Common myeloid progenitor, CD34-positive (primary cell): ENCODE results near the gene HBM.
"Not testable (repeated sequence)": the region's sequence is repeated elsewhere in the genome, so short reads cannot be mapped to it uniquely, and the experiment has no call there.

ENCODE experiments used
- CTCF ChIA-PET: fragments of 350-600 bp; sonication (Branson Sonifier 250); formaldehyde crosslinking; loops from one replicate; lab custom pipeline; 2021; ENCODE audit warnings: antibody characterized with exemption; lab: Charles Lee
- POLR2A ChIA-PET: fragments of 350-600 bp; sonication (Branson Sonifier 250); formaldehyde crosslinking; loops from one replicate; lab custom pipeline; 2021; ENCODE audit warnings: antibody characterized with exemption; lab: Charles Lee
- DNase-seq, 3 donors: peaks; one replicate each; pipeline versions ENCODE4 v3.0.0 to v3.0.0-alpha.2; 2013
- H3K27ac ChIP-seq, 2 experiments: 1 replicate in 1 of 2; 2 replicates in 1 of 2; pipeline ENCODE4 v1.7.0; 2013; ENCODE audit warnings: inconsistent platforms in 2 of 2, low read length in 2 of 2, mild to moderate bottlenecking in 2 of 2, low read depth in 1 of 2, moderate library complexity in 1 of 2; ENCODE audit not compliant: severe bottlenecking in 2 of 2, insufficient read depth in 1 of 2, poor library complexity in 1 of 2
- H3K27me3 ChIP-seq, 5 experiments: replicated peaks in 2 of 5; 1 replicate in 3 of 5; 2 replicates in 2 of 5; pipeline versions ENCODE4 v1.6.1 to v1.7.0; 2013; ENCODE audit warnings: low read length in 4 of 5, mild to moderate bottlenecking in 2 of 5, moderate library complexity in 2 of 5, inconsistent platforms in 1 of 5; ENCODE audit not compliant: insufficient read depth in 5 of 5, control insufficient read depth in 4 of 5
- H3K36me3 ChIP-seq, 4 experiments: 1 replicate in 2 of 4; 2 replicates in 2 of 4; pipeline versions ENCODE4 v1.6.1 to v1.7.0; 2013; ENCODE audit warnings: low read length in 3 of 4, control low read depth in 1 of 4, mild to moderate bottlenecking in 1 of 4; ENCODE audit not compliant: control insufficient read depth in 4 of 4, insufficient read depth in 4 of 4
- H3K4me1 ChIP-seq, 4 experiments: 1 replicate in 3 of 4; 2 replicates in 1 of 4; pipeline versions ENCODE4 v1.6.1 to v1.7.1; 2013; ENCODE audit warnings: low read length in 3 of 4, mild to moderate bottlenecking in 3 of 4, control low read depth in 1 of 4, inconsistent platforms in 1 of 4, moderate library complexity in 1 of 4; ENCODE audit not compliant: control insufficient read depth in 4 of 4, insufficient read depth in 4 of 4; ENCODE audit errors: control extremely low read depth in 1 of 4
- H3K4me3 ChIP-seq, 7 experiments: 1 replicate in 4 of 7; 2 replicates in 3 of 7; pipeline versions ENCODE4 v1.5.1 to v1.7.0; 2013; ENCODE audit warnings: mild to moderate bottlenecking in 7 of 7, low read length in 6 of 7, moderate library complexity in 6 of 7, inconsistent platforms in 2 of 7, low read depth in 2 of 7, control low read depth in 1 of 7; ENCODE audit not compliant: insufficient read depth in 4 of 7, control insufficient read depth in 1 of 7; ENCODE audit errors: extremely low read depth in 1 of 7
- H3K9me3 ChIP-seq, 5 experiments: 1 replicate in 4 of 5; 2 replicates in 1 of 5; pipeline versions ENCODE4 v1.6.1 to v1.7.1; 2013; ENCODE audit warnings: low read length in 4 of 5, mild to moderate bottlenecking in 2 of 5, inconsistent platforms in 1 of 5, low read depth in 1 of 5, moderate library complexity in 1 of 5; ENCODE audit not compliant: control insufficient read depth in 4 of 5, insufficient read depth in 2 of 5; ENCODE audit errors: control extremely low read depth in 1 of 5
- WGBS: methylation state at CpG from one replicate; pipeline ENCODE4 v1.1.5; 2013; ENCODE audit not compliant: insufficient coverage; 5-methylcytosine and 5-hydroxymethylcytosine counted together

HBM gene

GRCh38 chr16:153550-154216 lies 12.1 kb upstream of the HBM start:
- DNase-seq, POLR2A ChIA-PET, H3K9me3 ChIP-seq, H3K27ac ChIP-seq, CTCF ChIA-PET, H3K4me3 ChIP-seq, H3K36me3 ChIP-seq: not testable (repeated sequence)
- peaks cover 0 to 11% (median 9%) of the 10 kb centered on the region in 4 experiments for H3K4me1 ChIP-seq
- WGBS: no CpG with 5 or more reads among the region's 74 CpGs
- peaks cover 4 to 57% (median 25%) of the 10 kb centered on the region in 5 experiments for H3K27me3 ChIP-seq

- Histone ChIP-seq H3K4me3 (peak overlapping the region; percentile 6 to 72 (median 55)), H3K27me3 (peaks cover 4 to 55% (median 22%) of the 10 kb centered on the region in 5 experiments), H3K36me3 (no peaks in the 10 kb centered on the region), H3K27ac (peak overlapping the region in 1 of 2 experiments; percentile 14), H3K9me3 (no peaks in the 10 kb centered on the region), H3K4me1 (peaks cover 0 to 11% (median 9%) of the 10 kb centered on the region in 4 experiments)
- under 1% methylated on average over 40 of the region's 59 CpGs for WGBS
- peak in 2 of 3 donors; percentile 50 to 61 for DNase-seq
- CTCF ChIA-PET: no interaction called here
- POLR2A ChIA-PET: no interaction called here
These were observed 11.4 kb upstream of the HBM start for GRCh38 chr16:154217-155030.

- peaks cover 4 to 57% (median 19%) of the 10 kb centered on the region in 5 experiments for H3K27me3 ChIP-seq
- no peaks in the 10 kb centered on the region for H3K36me3 ChIP-seq
- POLR2A ChIA-PET: no interaction called here
- no peaks in the 10 kb centered on the region for H3K9me3 ChIP-seq
- WGBS: 33% methylated on average over 2 of the region's 7 CpGs
- peak overlapping the region in 4 of 7 experiments; percentile 41 to 72 (median 65) for H3K4me3 ChIP-seq
- CTCF ChIA-PET: interaction anchor here (1.0 kb wide), 1 partner anchor 14 kb away, joined by 3 read pairs; no protein-coding TSS in a partner anchor
- H3K4me1 ChIP-seq: peaks cover 0 to 11% (median 9%) of the 10 kb centered on the region in 4 experiments
- no peak overlapping the region for H3K27ac ChIP-seq
- no peak for DNase-seq
These were observed 10.8 kb upstream of the HBM start for GRCh38 chr16:155031-155398.

GRCh38 chr16:159136-159849 lies 6.5 kb upstream of the HBM start:
- Histone ChIP-seq H3K27me3 (peaks cover 2 to 67% (median 19%) of the 10 kb centered on the region in 5 experiments), H3K4me3 (no peak overlapping the region), H3K4me1 (peaks cover 0 to 9% (median 8%) of the 10 kb centered on the region in 4 experiments), H3K36me3 (no peaks in the 10 kb centered on the region), H3K9me3 (no peaks in the 10 kb centered on the region), H3K27ac (no peak overlapping the region)
- ChIA-PET CTCF (interaction anchor here (0.8 to 2.1 kb wide), 2 partner anchors 9 to 16 kb away, joined by 3 to 6 read pairs; no protein-coding TSS in a partner anchor), POLR2A (interaction anchor here (1.0 kb wide), 1 partner anchor 21 kb away, joined by 5 read pairs; the partner anchor contains the start of gene HBQ1)
- WGBS: 85% methylated on average over 6 of the region's 6 CpGs
- DNase-seq: no peak

- CTCF ChIA-PET, H3K36me3 ChIP-seq, H3K27ac ChIP-seq, H3K9me3 ChIP-seq, H3K4me1 ChIP-seq, H3K4me3 ChIP-seq, POLR2A ChIA-PET, DNase-seq: not testable (repeated sequence)
- WGBS: 90% methylated on average over 2 of the region's 20 CpGs
- H3K27me3 ChIP-seq: peaks cover 2 to 62% (median 19%) of the 10 kb centered on the region in 5 experiments
These were observed 5.5 kb upstream of the HBM start for GRCh38 chr16:160242-160641.

GRCh38 chr16:160691-161190 lies 5.0 kb upstream of the HBM start:
- ChIA-PET CTCF (no interaction called here), POLR2A (no interaction called here)
- H3K27me3 ChIP-seq: peaks cover 2 to 64% (median 21%) of the 10 kb centered on the region in 5 experiments
- WGBS: 80% methylated on average over 11 of the region's 18 CpGs
- no peaks in the 10 kb centered on the region for H3K9me3 ChIP-seq
- no peak for DNase-seq
- H3K36me3 ChIP-seq: no peaks in the 10 kb centered on the region
- no peak overlapping the region for H3K4me3 ChIP-seq
- H3K4me1 ChIP-seq: peaks cover 0 to 9% (median 8%) of the 10 kb centered on the region in 4 experiments
- H3K27ac ChIP-seq: no peak overlapping the region
